Lower leg skin (tissue), 3 donors: ENCODE results near the gene CXCR5.

Experiments
- POLR2A ChIP-seq, 2 donors: fragments of 450-650 bp; IDR thresholded peaks; one replicate each; pipeline ENCODE4 v1.6.1; 2016 to 2017; ENCODE audit warnings: antibody characterized with exemption in 2 of 2, mild to moderate bottlenecking in 1 of 2, moderate library complexity in 1 of 2
- TF ChIP-seq, protein P1 (sequence below), 3 donors: fragments of 450-650 bp; IDR thresholded peaks; one replicate each; pipeline ENCODE4 v1.5.1; 2016; ENCODE audit warnings: antibody characterized with exemption in 3 of 3, mild to moderate bottlenecking in 3 of 3, moderate library complexity in 2 of 3

- TF ChIP-seq, protein P1, sequence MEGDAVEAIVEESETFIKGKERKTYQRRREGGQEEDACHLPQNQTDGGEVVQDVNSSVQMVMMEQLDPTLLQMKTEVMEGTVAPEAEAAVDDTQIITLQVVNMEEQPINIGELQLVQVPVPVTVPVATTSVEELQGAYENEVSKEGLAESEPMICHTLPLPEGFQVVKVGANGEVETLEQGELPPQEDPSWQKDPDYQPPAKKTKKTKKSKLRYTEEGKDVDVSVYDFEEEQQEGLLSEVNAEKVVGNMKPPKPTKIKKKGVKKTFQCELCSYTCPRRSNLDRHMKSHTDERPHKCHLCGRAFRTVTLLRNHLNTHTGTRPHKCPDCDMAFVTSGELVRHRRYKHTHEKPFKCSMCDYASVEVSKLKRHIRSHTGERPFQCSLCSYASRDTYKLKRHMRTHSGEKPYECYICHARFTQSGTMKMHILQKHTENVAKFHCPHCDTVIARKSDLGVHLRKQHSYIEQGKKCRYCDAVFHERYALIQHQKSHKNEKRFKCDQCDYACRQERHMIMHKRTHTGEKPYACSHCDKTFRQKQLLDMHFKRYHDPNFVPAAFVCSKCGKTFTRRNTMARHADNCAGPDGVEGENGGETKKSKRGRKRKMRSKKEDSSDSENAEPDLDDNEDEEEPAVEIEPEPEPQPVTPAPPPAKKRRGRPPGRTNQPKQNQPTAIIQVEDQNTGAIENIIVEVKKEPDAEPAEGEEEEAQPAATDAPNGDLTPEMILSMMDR (IDR thresholded peaks at IDR 0.05): no peak
- TF ChIP-seq POLR2A (IDR thresholded peaks at IDR 0.05): no peak
Observed at GRCh38 chr11:118851970-118852369, 31.7 kb upstream of the CXCR5 start.
